ENCODE results near the gene PIGU. TPM values are rescaled to one million over a fixed set of nuclear protein-coding genes. Genes with fewer than 3 reads are reported as not detected.
A peak's percentile ranks its signal among the peaks of the same experiment; 100 is the strongest.

Gene PIGU
- total RNA-seq, 1 donor from 2014 or later = 54.9 TPM

DNA sequence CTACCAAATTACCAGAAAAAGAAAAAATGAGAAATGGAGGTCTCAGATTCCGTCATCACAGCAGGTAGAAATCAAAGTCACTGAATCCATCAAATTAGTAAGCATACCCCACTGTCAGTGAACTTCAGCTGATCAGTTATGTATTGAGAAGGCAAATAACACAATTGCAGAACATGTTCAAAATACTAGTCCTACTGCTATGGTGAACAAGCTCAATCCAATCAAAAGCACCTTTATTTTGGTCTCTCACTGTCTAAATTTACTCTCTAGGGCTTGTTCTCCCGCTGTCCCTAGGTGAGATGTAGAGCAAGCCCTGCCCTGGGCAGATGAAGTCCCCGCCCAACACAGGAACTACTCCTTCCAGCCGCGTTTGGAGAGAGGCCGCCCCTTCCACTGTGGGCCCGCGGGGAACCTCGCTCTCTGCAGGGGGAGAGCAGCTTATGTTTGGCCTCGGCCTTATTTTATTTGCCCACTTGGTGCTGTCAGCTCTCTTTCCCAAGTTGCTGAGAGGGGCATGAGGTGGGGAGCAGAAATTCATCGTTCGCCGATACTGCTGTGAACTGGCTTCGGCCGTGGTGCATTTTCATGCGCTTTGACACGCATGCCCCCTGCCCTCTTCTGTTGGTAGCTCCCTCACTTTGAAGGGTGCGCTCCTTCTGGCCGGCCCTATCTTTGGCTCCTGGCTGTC, 132.6 kb downstream of the PIGU start:
- peaks cover 8% of the 10 kb centered on the region for H3K36me3 Mint-ChIP-seq (ENCODE audit: low read depth)
- H3K4me3 Mint-ChIP-seq = peak overlapping the region; percentile 3
- DNase-seq (ENCODE audit: low read depth, low spot score) = no peak
- H3K4me1 Mint-ChIP-seq = peaks cover 5% of the 10 kb centered on the region
- no peak for TF ChIP-seq CTCF (conservative IDR thresholded peaks at IDR 0.05)
- H3K9me3 Mint-ChIP-seq = no peaks in the 10 kb centered on the region
- peaks cover 6% of the 10 kb centered on the region for H3K27me3 Mint-ChIP-seq (ENCODE audit: low read depth)
- H3K27ac Mint-ChIP-seq (ENCODE audit: unreplicated experiment) = no peak overlapping the region

DNA sequence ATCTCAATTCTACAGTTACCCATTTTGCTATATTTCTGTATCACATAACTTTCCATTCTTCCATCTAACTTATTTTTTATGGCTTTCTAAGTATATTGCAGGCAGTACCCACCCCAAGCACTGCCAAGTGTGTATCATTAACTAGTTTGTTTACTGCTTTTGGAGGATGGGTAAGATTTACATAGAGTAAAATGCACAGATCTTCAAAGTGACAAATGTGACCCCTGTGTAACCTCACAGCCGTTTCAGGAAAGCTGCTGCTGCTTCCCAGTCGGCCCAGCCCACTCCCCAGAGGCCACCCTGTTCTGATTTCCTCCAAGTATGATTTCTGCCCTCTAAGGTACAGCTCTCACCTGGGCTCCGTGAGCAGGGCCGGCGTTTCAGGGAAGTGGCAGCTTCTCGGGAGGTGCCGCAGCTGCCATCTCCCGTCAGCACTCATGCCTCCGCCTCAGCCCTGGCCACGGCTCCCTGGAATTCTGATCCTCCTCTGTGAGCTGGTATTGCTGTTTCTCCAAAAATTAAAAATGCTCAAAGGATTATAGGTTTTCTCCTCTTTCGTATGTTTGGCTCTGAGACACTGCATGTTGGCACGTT, 133.3 kb downstream of the PIGU start:
- Mint-ChIP-seq H3K4me1 (peaks cover 5% of the 10 kb centered on the region), H3K4me3 (no peak overlapping the region), H3K27ac (ENCODE audit: unreplicated experiment) (no peak overlapping the region), H3K9me3 (no peaks in the 10 kb centered on the region), H3K36me3 (ENCODE audit: low read depth) (peaks cover 12% of the 10 kb centered on the region), H3K27me3 (ENCODE audit: low read depth) (peaks cover 6% of the 10 kb centered on the region)
- TF ChIP-seq CTCF (conservative IDR thresholded peaks at IDR 0.05) = no peak
- DNase-seq (ENCODE audit: low read depth, low spot score) = no peak

GRCh38 chr20:34542439-34542838, 134.5 kb downstream of the PIGU start:
- peaks cover 6% of the 10 kb centered on the region for H3K27me3 Mint-ChIP-seq (ENCODE audit: low read depth)

DNA sequence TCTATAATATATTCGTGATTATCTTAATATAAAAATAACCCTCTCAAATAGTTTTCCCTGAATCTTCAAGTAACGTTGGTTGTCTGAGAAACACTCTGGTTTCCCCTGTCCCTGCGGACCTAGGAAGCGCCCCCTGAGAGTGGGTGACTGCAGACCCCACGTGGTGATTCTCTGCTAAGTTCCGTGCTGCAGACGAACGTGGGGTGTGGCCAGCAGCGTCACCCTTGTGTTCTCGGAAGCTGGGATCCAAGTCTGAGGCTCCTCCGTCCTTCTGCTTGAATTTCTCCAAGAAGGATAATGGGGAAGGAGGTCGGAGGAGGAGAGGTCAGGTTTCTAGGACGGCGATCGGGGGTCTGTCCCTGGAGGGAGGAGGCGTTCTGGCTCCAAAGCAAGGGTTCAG, 135.0 kb downstream of the PIGU start:
- Mint-ChIP-seq H3K4me3 (no peak overlapping the region), H3K27ac (ENCODE audit: unreplicated experiment) (no peak overlapping the region), H3K36me3 (ENCODE audit: low read depth) (peaks cover 18% of the 10 kb centered on the region), H3K4me1 (peaks cover 5% of the 10 kb centered on the region), H3K27me3 (ENCODE audit: low read depth) (peaks cover 6% of the 10 kb centered on the region), H3K9me3 (no peaks in the 10 kb centered on the region)
- no peak for TF ChIP-seq CTCF (conservative IDR thresholded peaks at IDR 0.05)
- DNase-seq (ENCODE audit: low read depth, low spot score) = no peak

More at GRCh38 chr20:34542439-34542838, 134.5 kb downstream of the PIGU start:
- no peak for TF ChIP-seq CTCF (conservative IDR thresholded peaks at IDR 0.05)
- H3K4me3 Mint-ChIP-seq = no peak overlapping the region
- no peak for DNase-seq (ENCODE audit: low read depth, low spot score)
- peaks cover 5% of the 10 kb centered on the region for H3K4me1 Mint-ChIP-seq
- H3K36me3 Mint-ChIP-seq (ENCODE audit: low read depth) = peaks cover 14% of the 10 kb centered on the region
- H3K27ac Mint-ChIP-seq (ENCODE audit: unreplicated experiment) = no peak overlapping the region
- H3K9me3 Mint-ChIP-seq = no peaks in the 10 kb centered on the region

GRCh38 chr20:34541264-34541901, 135.5 kb downstream of the PIGU start:
- Mint-ChIP-seq H3K4me1 (peaks cover 5% of the 10 kb centered on the region), H3K36me3 (ENCODE audit: low read depth) (peaks cover 18% of the 10 kb centered on the region), H3K27ac (ENCODE audit: unreplicated experiment) (no peak overlapping the region), H3K4me3 (no peak overlapping the region), H3K27me3 (ENCODE audit: low read depth) (peaks cover 6% of the 10 kb centered on the region), H3K9me3 (no peaks in the 10 kb centered on the region)
- DNase-seq (ENCODE audit: low read depth, low spot score) = no peak
- TF ChIP-seq CTCF (conservative IDR thresholded peaks at IDR 0.05) = no peak

Measured in neural crest cell (in vitro differentiated cells).